ENCODE measurements around the gene NPEPL1. TPM values are rescaled to one million over a fixed set of nuclear protein-coding genes. Genes with fewer than 3 reads are reported as not detected.

The NPEPL1 gene
- total and polyA plus RNA-seq, 2 of the 8 experiments (the other 6 are each of a cell fraction or from before 2014, with no cell fraction given): 12.4 to 26.8 TPM

GRCh38 chr20:58709013-58709702 is 16.6 kb downstream of the NPEPL1 start (continued):
- TF ChIP-seq CBX5 (IDR thresholded peaks at IDR 0.05; ENCODE audit: low read depth, low read length): no peak
- TF ChIP-seq NRF1 (IDR thresholded peaks at IDR 0.05; ENCODE audit: low read depth, low read length): no peak
- no peak for TF ChIP-seq EGR1 (IDR thresholded peaks at IDR 0.05; ENCODE audit: borderline replicate concordance, low read depth, low read length)

All from H1 (cell line).